Stimulated activated CD8-positive, alpha-beta memory T cell treated with anti-CD3 and anti-CD28 coated beads, Interleukin-4, amount 100 ng/mL, for 4 hours (primary cell): ENCODE data around the gene TTC28.

Experiments
- DNase-seq, 2 donors: peaks; one replicate each; pipeline ENCODE4 v3.0.0-alpha.2; 2020; ENCODE audit warnings: low read depth in 2 of 2, low spot score in 1 of 2

Gene TTC28

GRCh38 chr22:28411125-28411524 is 268.5 kb downstream of the TTC28 start:
- no peak for DNase-seq

GRCh38 chr22:28410050-28410816 is 269.4 kb downstream of the TTC28 start:
- no peak for DNase-seq

- DNase-seq = no peak
Measured at GRCh38 chr22:28408709-28409108, 270.9 kb downstream of the TTC28 start.

GRCh38 chr22:28407645-28408044 is 272.0 kb downstream of the TTC28 start:
- DNase-seq = no peak

GRCh38 chr22:28406246-28406645 is 273.4 kb downstream of the TTC28 start:
- no peak for DNase-seq

- no peak for DNase-seq
Measured at GRCh38 chr22:28405588-28405987, 274.1 kb downstream of the TTC28 start.

GRCh38 chr22:28402539-28402938 is 277.1 kb downstream of the TTC28 start:
- no peak for DNase-seq

GRCh38 chr22:28402060-28402459 is 277.6 kb downstream of the TTC28 start:
- no peak for DNase-seq

- DNase-seq = no peak
Measured at GRCh38 chr22:28398981-28399380, 280.7 kb downstream of the TTC28 start.

GRCh38 chr22:28398355-28398754 is 281.3 kb downstream of the TTC28 start:
- DNase-seq = no peak

- no peak for DNase-seq
Measured at GRCh38 chr22:28397306-28397705, 282.3 kb downstream of the TTC28 start.

GRCh38 chr22:28395920-28396753 is 283.5 kb downstream of the TTC28 start:
- no peak for DNase-seq

GRCh38 chr22:28395520-28395919 is 284.1 kb downstream of the TTC28 start:
- DNase-seq = no peak

GRCh38 chr22:28394513-28395110 is 285.0 kb downstream of the TTC28 start:
- DNase-seq = no peak

- no peak for DNase-seq
Measured at GRCh38 chr22:28381429-28382167, 298.0 kb downstream of the TTC28 start.

- DNase-seq = no peak
Measured at GRCh38 chr22:28379951-28380350, 299.7 kb downstream of the TTC28 start.

- no peak for DNase-seq
Measured at GRCh38 chr22:28379075-28379779, 300.4 kb downstream of the TTC28 start.

- no peak for DNase-seq
Measured at GRCh38 chr22:28375761-28376534, 303.7 kb downstream of the TTC28 start.

GRCh38 chr22:28373831-28374230 is 305.8 kb downstream of the TTC28 start:
- no peak for DNase-seq

- no peak for DNase-seq
Measured at GRCh38 chr22:28369854-28370253, 309.8 kb downstream of the TTC28 start.
